GM18868 (cell line): ENCODE measurements around the gene HOXB7.

Experiments
- ATAC-seq: cut with Tn5 transposase; IDR thresholded peaks from one replicate; pipeline ENCODE4 v1.9.1; 2021; ENCODE audit warnings: mild to moderate bottlenecking, moderate library complexity; ENCODE audit not compliant: unreplicated experiment

The HOXB7 gene

GRCh38 chr17:48569674-48570324, 41.0 kb downstream of the HOXB7 start:
- ATAC-seq = no peak

- no peak for ATAC-seq
Measured at GRCh38 chr17:48569240-48569582, 41.6 kb downstream of the HOXB7 start.

- no peak for ATAC-seq
Measured at GRCh38 chr17:48568499-48569239, 42.1 kb downstream of the HOXB7 start.

- no peak for ATAC-seq
Measured at GRCh38 chr17:48567646-48568354, 43.0 kb downstream of the HOXB7 start.

- ATAC-seq = no peak
Measured at GRCh38 chr17:48567209-48567608, 43.6 kb downstream of the HOXB7 start.

GRCh38 chr17:48566717-48567116, 44.1 kb downstream of the HOXB7 start:
- ATAC-seq = no peak

- no peak for ATAC-seq
Measured at GRCh38 chr17:48565925-48566710, 44.7 kb downstream of the HOXB7 start.

GRCh38 chr17:48565022-48565554, 45.7 kb downstream of the HOXB7 start:
- no peak for ATAC-seq

GRCh38 chr17:48564188-48565021, 46.4 kb downstream of the HOXB7 start:
- no peak for ATAC-seq

- no peak for ATAC-seq
Measured at GRCh38 chr17:48563867-48564187, 47.0 kb downstream of the HOXB7 start.

- ATAC-seq = no peak
Measured at GRCh38 chr17:48563385-48563838, 47.4 kb downstream of the HOXB7 start.

GRCh38 chr17:48562934-48563333, 47.9 kb downstream of the HOXB7 start:
- no peak for ATAC-seq

- no peak for ATAC-seq
Measured at GRCh38 chr17:48561884-48562810, 48.7 kb downstream of the HOXB7 start.

- ATAC-seq = no peak
Measured at GRCh38 chr17:48559840-48560817, 50.7 kb downstream of the HOXB7 start.

- no peak for ATAC-seq
Measured at GRCh38 chr17:48559122-48559839, 51.5 kb downstream of the HOXB7 start.

- no peak for ATAC-seq
Measured at GRCh38 chr17:48558831-48559121, 52.0 kb downstream of the HOXB7 start.

GRCh38 chr17:48558057-48558830, 52.6 kb downstream of the HOXB7 start:
- no peak for ATAC-seq
